Stimulated activated CD8-positive, alpha-beta memory T cell treated with anti-CD3 and anti-CD28 coated beads, Interleukin-12 subunit alpha, Interleukin-12 subunit beta, amount 100 ng/mL, for 24 hours (primary cell): ENCODE data around the gene GALNT17.

Experiments
- DNase-seq: peaks from one replicate; pipeline ENCODE4 v3.0.0-alpha.2; 2020; ENCODE audit errors: extremely low read depth

The GALNT17 gene

GRCh38 chr7:71504697-71505441, 372.9 kb downstream of the GALNT17 start:
- DNase-seq, result no peak

- no peak for DNase-seq
Measured at GRCh38 chr7:71506822-71507221, 374.9 kb downstream of the GALNT17 start.

DNA sequence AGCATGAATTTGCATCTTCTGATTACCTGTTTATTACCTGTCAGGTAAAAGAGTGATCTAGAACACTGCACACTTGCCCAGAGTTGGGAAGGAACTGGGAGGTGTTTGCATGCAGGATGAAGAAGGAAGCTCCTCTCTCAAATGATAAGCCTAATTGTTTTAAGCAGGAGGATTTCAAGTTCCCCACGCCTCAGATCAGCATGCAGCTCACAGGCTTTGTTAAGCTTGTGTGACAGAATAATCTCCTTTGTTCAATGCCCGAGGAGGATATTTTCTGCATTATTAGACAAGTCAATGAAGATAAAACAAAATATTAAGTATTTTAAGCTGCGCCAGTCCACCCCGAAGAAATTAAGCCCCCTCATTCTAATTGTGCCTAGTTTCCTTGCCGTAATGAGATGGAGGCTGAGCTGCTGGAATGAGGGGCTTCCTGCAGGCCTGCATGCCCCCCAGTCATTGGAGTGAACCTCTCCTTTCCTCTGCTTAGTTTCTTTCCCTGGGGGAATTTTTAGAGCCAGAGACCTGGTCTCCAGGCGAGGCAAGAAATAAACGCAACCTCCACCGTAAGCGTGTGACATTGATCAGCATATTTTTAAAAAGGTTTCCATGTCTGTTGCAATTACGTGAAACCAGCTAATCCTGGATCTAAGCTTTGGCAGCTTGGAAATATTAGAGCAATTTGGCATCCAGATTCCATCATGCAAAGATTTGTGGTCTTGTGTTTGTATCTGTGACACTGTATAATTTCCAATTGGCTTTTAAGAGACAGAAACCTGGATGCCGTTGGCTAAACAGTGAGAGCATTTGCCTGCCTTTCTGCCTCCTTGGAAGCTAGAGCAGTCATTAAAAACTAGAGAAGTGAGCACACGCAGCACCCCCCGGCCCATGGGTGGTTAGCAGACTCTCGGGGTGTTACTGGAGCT, 376.0 kb downstream of the GALNT17 start:
- no peak for DNase-seq

GRCh38 chr7:71509381-71509780, 377.4 kb downstream of the GALNT17 start:
- DNase-seq, result no peak

GRCh38 chr7:71511361-71511807, 379.4 kb downstream of the GALNT17 start:
- no peak for DNase-seq

GRCh38 chr7:71517940-71518699, 386.2 kb downstream of the GALNT17 start:
- DNase-seq, result no peak

GRCh38 chr7:71518880-71519279, 386.9 kb downstream of the GALNT17 start:
- DNase-seq, result no peak

GRCh38 chr7:71521506-71521905, 389.6 kb downstream of the GALNT17 start:
- no peak for DNase-seq

DNA sequence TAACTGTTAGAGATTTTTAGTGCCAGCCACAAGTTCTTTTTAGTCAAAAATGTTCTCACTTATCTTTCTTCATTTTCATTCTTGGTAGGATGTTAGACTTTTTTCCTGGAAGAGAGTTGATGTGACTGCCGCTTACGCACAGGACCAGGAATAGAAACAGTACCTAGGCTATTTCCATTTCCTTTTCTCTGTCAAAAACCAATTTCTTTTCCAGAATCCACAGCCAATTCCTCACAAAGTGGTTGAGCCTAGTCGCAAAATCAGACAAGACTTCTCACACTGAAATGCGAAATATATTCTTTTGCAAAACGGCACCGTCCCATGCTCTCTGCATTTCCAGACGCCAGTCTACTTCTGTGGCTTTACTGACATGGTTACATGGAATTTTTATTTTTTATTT, 394.2 kb downstream of the GALNT17 start:
- DNase-seq, result no peak

DNA sequence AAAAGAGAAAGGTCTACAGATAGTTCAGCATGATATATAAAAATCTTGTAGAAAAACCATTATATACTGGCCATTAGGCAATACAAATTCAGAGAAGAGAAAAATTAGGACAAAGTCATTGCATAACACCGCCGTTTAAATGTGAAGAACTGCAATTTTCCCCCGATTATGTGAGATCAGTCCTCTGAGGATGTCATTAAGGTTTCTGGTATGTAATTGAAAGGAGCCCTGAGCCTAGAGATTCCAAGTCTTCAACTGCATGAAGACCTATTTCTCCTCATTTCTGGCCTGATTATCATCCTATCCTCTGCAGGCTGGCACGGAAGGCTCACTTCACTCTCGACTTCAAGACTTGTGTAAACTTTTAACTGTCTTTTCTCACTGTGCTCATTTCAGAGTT, 395.3 kb downstream of the GALNT17 start:
- no peak for DNase-seq

GRCh38 chr7:71535616-71536015, 403.7 kb downstream of the GALNT17 start:
- DNase-seq, result no peak

- DNase-seq, result no peak
Measured at GRCh38 chr7:71538210-71538609, 406.3 kb downstream of the GALNT17 start.

DNA sequence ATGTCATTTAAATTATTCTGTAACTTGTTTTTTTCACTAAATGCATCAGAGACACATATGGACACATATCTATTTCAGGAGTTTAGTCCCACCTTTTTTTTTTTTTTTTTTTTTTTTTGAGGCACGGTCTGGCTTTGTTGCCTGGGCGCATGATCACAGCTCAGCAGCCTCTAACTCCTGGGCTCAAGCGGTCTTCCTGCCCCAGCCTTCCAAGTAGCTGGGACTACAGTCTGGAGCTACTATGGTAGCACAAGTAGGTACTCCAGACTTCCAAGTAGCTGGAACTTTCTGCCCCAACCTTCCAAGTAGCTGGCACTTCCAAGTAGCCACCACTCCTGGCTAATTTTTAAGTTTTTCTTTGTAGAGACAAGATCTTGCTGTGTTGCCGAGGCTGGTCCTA, 407.7 kb downstream of the GALNT17 start:
- DNase-seq, result no peak

DNA sequence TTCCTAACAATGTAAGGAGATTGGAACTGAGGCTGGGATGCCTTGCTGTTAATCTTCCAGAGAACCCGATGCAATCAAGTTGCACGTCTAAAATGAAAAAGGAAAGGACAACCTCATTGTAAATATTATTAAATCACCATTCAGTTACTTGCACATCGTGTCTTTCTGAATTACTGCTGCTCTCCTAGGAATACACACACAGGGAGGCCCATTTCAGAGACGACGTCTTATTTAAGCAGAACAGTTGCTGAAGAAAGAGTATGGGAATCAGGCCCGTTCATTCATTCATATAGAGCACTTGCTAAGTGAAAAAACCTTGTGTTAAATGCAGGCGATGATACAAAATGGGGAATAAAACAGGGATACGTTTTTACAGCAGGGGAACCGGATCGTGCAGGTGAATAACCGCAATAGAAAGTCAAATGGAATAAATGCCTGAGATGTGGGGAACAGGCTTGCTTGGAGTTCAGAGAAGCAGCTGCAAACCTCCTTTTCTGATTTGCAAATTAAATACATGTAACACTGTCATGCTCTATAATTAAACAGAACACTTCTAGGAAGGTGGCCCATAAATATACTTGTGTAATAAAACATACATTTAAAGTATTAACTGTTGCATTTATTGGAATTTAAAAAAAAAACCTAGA, 409.9 kb downstream of the GALNT17 start:
- no peak for DNase-seq

- no peak for DNase-seq
Measured at GRCh38 chr7:71543396-71543795, 411.5 kb downstream of the GALNT17 start.

DNA sequence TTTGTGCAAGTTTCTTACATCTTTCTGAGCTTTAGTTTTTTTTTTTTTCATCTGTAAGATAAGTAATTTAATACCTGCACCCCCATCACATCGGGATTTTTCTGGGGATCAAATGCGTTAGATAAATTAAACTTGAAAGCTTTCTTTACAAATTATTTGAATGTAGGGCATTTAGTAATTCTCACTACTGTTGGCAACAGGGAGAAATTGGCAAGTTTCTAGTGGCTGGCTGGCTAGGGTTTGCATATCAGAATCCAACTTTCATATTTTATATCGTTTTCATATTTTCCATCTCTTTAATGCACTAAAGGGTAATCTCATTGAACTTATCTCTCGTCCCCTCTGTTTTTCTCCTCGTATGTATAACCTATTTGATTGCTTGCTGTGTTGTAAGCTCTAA, 412.9 kb downstream of the GALNT17 start:
- DNase-seq, result no peak

DNA sequence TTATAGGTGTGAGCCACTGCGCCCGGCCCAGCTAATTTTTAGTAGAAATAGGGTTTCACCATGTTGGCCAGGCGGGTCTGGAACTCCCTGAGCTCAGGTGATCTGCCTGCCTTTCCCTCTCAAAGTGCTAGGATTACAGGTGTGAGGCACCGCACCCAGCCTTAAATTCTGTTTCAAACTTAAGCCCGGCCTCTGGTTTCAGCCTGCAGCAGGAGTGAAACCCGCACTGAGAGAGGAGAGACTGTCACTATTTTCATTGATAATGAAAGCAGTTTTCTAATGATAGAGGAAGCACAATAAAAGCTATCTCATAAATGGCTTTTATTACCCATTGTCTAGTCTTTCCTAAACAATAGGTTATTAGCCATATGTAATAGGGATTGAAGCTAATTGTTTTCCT, 415.5 kb downstream of the GALNT17 start:
- DNase-seq, result no peak

- no peak for DNase-seq
Measured at GRCh38 chr7:71548746-71549145, 416.8 kb downstream of the GALNT17 start.

DNA sequence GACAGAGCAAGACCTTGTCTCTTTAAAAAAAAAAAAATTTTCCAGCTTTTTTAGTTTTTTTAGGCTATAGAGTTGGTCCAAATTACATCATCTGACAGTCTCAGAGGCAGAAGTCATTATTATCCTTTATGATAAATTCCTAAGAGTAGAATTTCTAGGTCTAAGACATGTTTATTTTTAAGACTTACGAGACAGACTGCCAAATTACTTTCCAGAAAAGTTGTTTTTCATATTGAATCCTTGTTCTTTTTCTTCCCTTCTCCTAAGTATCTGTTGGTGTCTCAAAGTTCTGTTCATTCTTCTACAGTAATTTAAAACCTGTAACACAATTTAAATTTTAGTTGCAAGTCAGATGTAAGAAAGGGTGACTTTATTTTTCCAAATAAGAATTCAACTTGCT, 421.4 kb downstream of the GALNT17 start:
- no peak for DNase-seq

DNA sequence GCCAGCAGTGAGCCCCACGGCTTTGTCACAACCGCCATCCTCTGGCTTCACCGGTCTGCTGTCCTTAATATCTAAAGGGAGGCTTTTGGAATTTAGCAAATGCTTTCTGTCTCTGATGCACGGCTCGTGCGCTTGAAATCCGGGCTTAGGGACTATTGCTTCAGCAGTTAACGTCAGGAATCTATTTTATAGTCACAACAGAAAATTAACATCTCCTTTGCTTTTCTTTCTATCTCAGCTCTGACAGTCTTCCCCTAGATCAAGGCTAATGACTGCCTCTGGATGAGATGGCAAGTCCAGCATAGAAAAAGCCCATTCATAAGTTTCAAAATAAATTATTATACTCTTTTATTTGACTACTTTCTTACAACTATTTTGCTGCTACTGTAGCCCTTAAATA, 423.8 kb downstream of the GALNT17 start:
- DNase-seq, result no peak

DNA sequence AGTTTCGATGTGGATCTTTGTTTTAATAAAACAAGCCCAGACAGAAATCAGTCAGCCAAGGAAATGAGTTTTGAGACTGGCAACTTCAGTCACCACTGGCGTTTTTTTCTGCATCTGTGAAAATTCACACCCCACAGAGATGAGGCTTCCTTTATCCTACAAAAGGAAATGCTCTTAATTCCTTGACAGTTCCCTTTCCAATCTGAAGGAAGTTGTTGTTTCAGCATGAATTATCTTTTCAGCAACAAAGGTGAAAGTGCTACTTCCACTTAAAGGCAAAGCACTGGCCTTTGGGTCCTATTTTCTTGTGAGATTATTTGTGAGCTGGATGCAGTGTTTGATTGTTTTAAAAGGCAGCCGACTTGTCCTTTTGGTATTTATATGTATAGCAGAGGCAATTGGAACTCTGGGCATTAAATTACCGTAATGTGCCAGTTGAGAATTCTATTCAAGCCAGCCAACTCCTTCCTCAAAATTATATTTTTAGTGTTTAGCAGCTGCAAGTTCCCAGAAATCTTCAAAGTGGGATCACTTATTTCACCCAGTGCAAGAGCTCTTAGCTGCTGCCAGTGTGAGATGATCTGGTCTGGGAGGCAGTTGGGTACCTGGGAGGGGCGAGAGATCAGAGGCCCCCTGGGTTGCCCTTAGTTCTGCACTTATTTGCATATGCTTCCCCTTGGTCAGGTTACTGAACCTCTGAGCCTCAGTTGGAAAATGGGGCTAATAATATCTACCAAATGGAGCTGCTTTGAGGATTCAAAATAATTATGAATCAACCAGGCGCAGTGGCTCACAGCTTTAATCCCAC, 427.1 kb downstream of the GALNT17 start:
- DNase-seq, result no peak
